ENCODE measurements around the gene SIX2. TPM values are rescaled to one million over a fixed set of nuclear protein-coding genes. Genes with fewer than 3 reads are reported as not detected.

Gene SIX2
- total and polyA plus RNA-seq, 4 donors, result not detected

- Histone ChIP-seq H3K9ac (ENCODE audit: low read depth in 1 of 2, low read length in 2 of 2) (no peak overlapping the region), H3K36me3 (ENCODE audit: control insufficient read depth in 4 of 4, insufficient read depth in 3 of 4, low read depth in 1 of 4, low read length in 3 of 4) (no peaks in the 10 kb centered on the region), H3K9me3 (ENCODE audit: control insufficient read depth in 4 of 4, low read length in 3 of 4) (no peaks in the 10 kb centered on the region), H3K4me1 (ENCODE audit: control insufficient read depth in 4 of 4, insufficient read depth in 4 of 4, low read length in 3 of 4) (peaks cover 5 to 23% (median 17%) of the 10 kb centered on the region in 4 donors), H3K27me3 (ENCODE audit: control insufficient read depth in 4 of 4, insufficient read depth in 4 of 4, low read length in 3 of 4) (peaks cover 0 to 42% (median 16%) of the 10 kb centered on the region in 4 donors), H3K4me3 (ENCODE audit: low read depth in 1 of 3, low read length in 3 of 3) (no peak overlapping the region), H3K27ac (ENCODE audit: low read depth in 1 of 2, low read length in 2 of 2) (no peak overlapping the region)
- TF ChIP-seq ATF3 (IDR thresholded peaks at IDR 0.05) (no peak), HNF4A (conservative IDR thresholded peaks at IDR 0.05) (no peak), JUND (IDR thresholded peaks at IDR 0.05) (no peak), GABPA (IDR thresholded peaks at IDR 0.05 in 1 of 2, conservative IDR thresholded peaks at IDR 0.05 in 1 of 2) (no peak), TAF1 (conservative IDR thresholded peaks at IDR 0.05) (no peak), NR2F2 (IDR thresholded peaks at IDR 0.05) (no peak), CTCF (IDR thresholded peaks at IDR 0.05; ENCODE audit: low read depth, low read length, missing input control) (no peak), FOXA2 (IDR thresholded peaks at IDR 0.05) (no peak), RAD21 (IDR thresholded peaks at IDR 0.05) (no peak), EGR1 (IDR thresholded peaks at IDR 0.05; ENCODE audit: low read depth in 2 of 2) (no peak), SP1 (IDR thresholded peaks at IDR 0.05) (no peak), MAX (IDR thresholded peaks at IDR 0.05) (no peak), FOXA1 (IDR thresholded peaks at IDR 0.05) (no peak), REST (IDR thresholded peaks at IDR 0.05) (no peak), HNF4G (IDR thresholded peaks at IDR 0.05) (no peak), ZBTB33 (IDR thresholded peaks at IDR 0.05) (no peak)
- 76% methylated on average over 10 of the region's 10 CpGs for WGBS
- no peak for DNase-seq (ENCODE audit: low spot score)
Observed at GRCh38 chr2:44999540-44999939, 9.7 kb downstream of the SIX2 start.

- Histone ChIP-seq H3K27me3 (ENCODE audit: control insufficient read depth in 4 of 4, insufficient read depth in 4 of 4, low read length in 3 of 4) (peaks cover 0 to 34% (median 13%) of the 10 kb centered on the region in 4 donors), H3K27ac (ENCODE audit: low read depth in 1 of 2, low read length in 2 of 2) (no peak overlapping the region), H3K36me3 (ENCODE audit: control insufficient read depth in 4 of 4, insufficient read depth in 3 of 4, low read depth in 1 of 4, low read length in 3 of 4) (no peaks in the 10 kb centered on the region), H3K4me3 (ENCODE audit: low read depth in 1 of 3, low read length in 3 of 3) (no peak overlapping the region), H3K4me1 (ENCODE audit: control insufficient read depth in 4 of 4, insufficient read depth in 4 of 4, low read length in 3 of 4) (peaks cover 4 to 17% (median 11%) of the 10 kb centered on the region in 4 donors), H3K9me3 (ENCODE audit: control insufficient read depth in 4 of 4, low read length in 3 of 4) (no peaks in the 10 kb centered on the region), H3K9ac (ENCODE audit: low read depth in 1 of 2, low read length in 2 of 2) (no peak overlapping the region)
- no peak for DNase-seq (ENCODE audit: low spot score)
- 72% methylated on average over 1 of the region's 1 CpG for WGBS
- TF ChIP-seq FOXA1 (IDR thresholded peaks at IDR 0.05), result no peak
- no peak for TF ChIP-seq EGR1 (IDR thresholded peaks at IDR 0.05; ENCODE audit: low read depth in 2 of 2)
- no peak for TF ChIP-seq REST (IDR thresholded peaks at IDR 0.05)
- TF ChIP-seq HNF4G (IDR thresholded peaks at IDR 0.05), result no peak
- TF ChIP-seq JUND (IDR thresholded peaks at IDR 0.05), result no peak
- TF ChIP-seq NR2F2 (IDR thresholded peaks at IDR 0.05), result no peak
- no peak for TF ChIP-seq RXRA (IDR thresholded peaks at IDR 0.05)
- TF ChIP-seq RAD21 (IDR thresholded peaks at IDR 0.05), result no peak
- no peak for TF ChIP-seq HNF4A (conservative IDR thresholded peaks at IDR 0.05)
- no peak for TF ChIP-seq YY1 (IDR thresholded peaks at IDR 0.05)
- no peak for TF ChIP-seq TAF1 (conservative IDR thresholded peaks at IDR 0.05)
- TF ChIP-seq SP1 (IDR thresholded peaks at IDR 0.05), result no peak
- TF ChIP-seq GABPA (IDR thresholded peaks at IDR 0.05 in 1 of 2, conservative IDR thresholded peaks at IDR 0.05 in 1 of 2), result no peak
- TF ChIP-seq FOXA2 (IDR thresholded peaks at IDR 0.05), result no peak
- no peak for TF ChIP-seq ZBTB33 (IDR thresholded peaks at IDR 0.05)
Observed at GRCh38 chr2:44997963-44998362, 11.3 kb downstream of the SIX2 start.
